SK-MEL-5 (cell line): ENCODE measurements around the gene SEMA6B. TPM values are rescaled to one million over a fixed set of nuclear protein-coding genes. Genes with fewer than 3 reads are reported as not detected.
"Not testable (repeated sequence)": the region's sequence is repeated elsewhere in the genome, so short reads cannot be mapped to it uniquely, and the experiment has no call there.

ENCODE experiments used
- DNase-seq: peaks from one replicate; pipeline ENCODE4 v3.0.0-alpha.2; 2016; ENCODE audit warnings: low read depth, low spot score
- in situ Hi-C: cut with HindIII; loops from 2 replicates; pipeline ENCODE4 v1.10.0; 2016; ENCODE audit warnings: low sequenced_read_pairs, high pct_unique_total_duplicates, low pct_unique_long_range_greater_than_20kb
- total RNA-seq: library from RNA; depleted of rRNA; stranded (reverse); fragments of >200 nt; shearing (Covaris generic); gene quantifications from 2 replicates; pipeline ENCODE4 v1.2.3, GENCODE V29; 2014

The SEMA6B gene
- total RNA-seq, 1 experiment from 2014 or later, result 6.9 TPM

- DNase-seq, result peak; percentile 38
- in situ Hi-C loops, result no loop called here
These were observed 2.1 kb downstream of the SEMA6B start for GRCh38 chr19:4557144-4557970.

GRCh38 chr19:4556597-4557127 is 2.8 kb downstream of the SEMA6B start:
- DNase-seq, result peak; percentile 78

GRCh38 chr19:4555657-4556561 is 3.6 kb downstream of the SEMA6B start:
- in situ Hi-C loops, result no loop called here
- DNase-seq, result peak; percentile 52

More at GRCh38 chr19:4556597-4557127, 2.8 kb downstream of the SEMA6B start:
- in situ Hi-C loops, result no loop called here

GRCh38 chr19:4554717-4555116 is 4.8 kb downstream of the SEMA6B start:
- DNase-seq, result no peak
- in situ Hi-C loops, result no loop called here

- DNase-seq, result no peak
- in situ Hi-C loops, result no loop called here
These were observed 5.7 kb downstream of the SEMA6B start for GRCh38 chr19:4553775-4554174.

- in situ Hi-C loops, result no loop called here
- no peak for DNase-seq
These were observed 6.3 kb downstream of the SEMA6B start for GRCh38 chr19:4553092-4553695.

- in situ Hi-C loops, result no loop called here
- no peak for DNase-seq
These were observed 7.0 kb downstream of the SEMA6B start for GRCh38 chr19:4552525-4552819.

GRCh38 chr19:4550479-4551050 is 8.9 kb downstream of the SEMA6B start:
- no peak for DNase-seq
- in situ Hi-C loops, result no loop called here

- DNase-seq, result no peak
- in situ Hi-C loops, result no loop called here
These were observed 9.5 kb downstream of the SEMA6B start for GRCh38 chr19:4550018-4550417.

GRCh38 chr19:4548238-4548584 is 11.3 kb downstream of the SEMA6B start:
- DNase-seq, result no peak
- in situ Hi-C loops, result no loop called here

- DNase-seq, result peak; percentile 28
- in situ Hi-C loops, result no loop called here
These were observed 11.9 kb downstream of the SEMA6B start for GRCh38 chr19:4547303-4548237.

- in situ Hi-C loops, result no loop called here
These were observed 15.4 kb downstream of the SEMA6B start for GRCh38 chr19:4543842-4544647.

GRCh38 chr19:4542896-4543841 is 16.3 kb downstream of the SEMA6B start:
- in situ Hi-C loops, result no loop called here
- DNase-seq, result no peak

More at GRCh38 chr19:4543842-4544647, 15.4 kb downstream of the SEMA6B start:
- no peak for DNase-seq

GRCh38 chr19:4541806-4542145 is 17.7 kb downstream of the SEMA6B start:
- DNase-seq, in situ Hi-C loops: not testable (repeated sequence)

GRCh38 chr19:4541114-4541805 is 18.2 kb downstream of the SEMA6B start:
- in situ Hi-C loops, result no loop called here

More at GRCh38 chr19:4541114-4541805, 18.2 kb downstream of the SEMA6B start:
- no peak for DNase-seq
